OCI-LY1 (cell line): ENCODE results near the gene SLC25A42.

ENCODE experiments used
- H2AFZ ChIP-seq: fragments of 200-600 bp; sonication (generic), shearing (Covaris generic); 2 replicates; pipeline ENCODE4 v1.6.0; 2014; ENCODE audit warnings: antibody characterized with exemption, mild to moderate bottlenecking, low read length
- H3F3A ChIP-seq: fragments of 200-600 bp; sonication (generic), shearing (Covaris generic); 2 replicates; pipeline ENCODE4 v1.6.0; 2014; ENCODE audit warnings: mild to moderate bottlenecking, antibody characterized with exemption, low read length, moderate library complexity; ENCODE audit not compliant: insufficient read depth
- H3K27ac ChIP-seq: fragments of 200-600 bp; sonication (generic); 2 replicates; pipeline ENCODE4 v1.5.1; 2014; ENCODE audit warnings: low read length, mixed run types, mild to moderate bottlenecking, low read depth; ENCODE audit not compliant: poor library complexity, severe bottlenecking
- H3K27me3 ChIP-seq: fragments of 200-600 bp; sonication (generic); 2 replicates; pipeline ENCODE4 v1.6.0; 2014; ENCODE audit warnings: antibody characterized with exemption, mild to moderate bottlenecking, low read length, moderate library complexity; ENCODE audit not compliant: insufficient read depth
- H3K36me3 ChIP-seq: fragments of 200-600 bp; sonication (generic); 2 replicates; pipeline ENCODE4 v1.6.1; 2014; ENCODE audit warnings: mild to moderate bottlenecking, antibody characterized with exemption, low read length, moderate library complexity, mixed read lengths; ENCODE audit not compliant: insufficient read depth
- H3K4me1 ChIP-seq: fragments of 200-600 bp; sonication (generic); 2 replicates; pipeline ENCODE4 v1.5.1; 2014; ENCODE audit warnings: mild to moderate bottlenecking, low read length, moderate library complexity; ENCODE audit not compliant: insufficient read depth, severe bottlenecking
- H3K4me2 ChIP-seq: fragments of 200-600 bp; sonication (generic), shearing (Covaris generic); 2 replicates; pipeline ENCODE4 v1.6.1; 2014; ENCODE audit warnings: low read length
- H3K4me3 ChIP-seq: fragments of 200-600 bp; sonication (generic); 2 replicates; pipeline ENCODE4 v1.5.1; 2014; ENCODE audit warnings: low read length, low read depth, mild to moderate bottlenecking, mixed read lengths; ENCODE audit not compliant: poor library complexity, severe bottlenecking
- H3K79me2 ChIP-seq: fragments of 200-600 bp; shearing (Covaris generic); 2 replicates; pipeline ENCODE4 v1.6.1; 2016; ENCODE audit warnings: mixed run types, low read length, mixed read lengths; ENCODE audit not compliant: insufficient read depth
- H3K9ac ChIP-seq: fragments of 200-600 bp; sonication (generic), shearing (Covaris generic); 2 replicates; pipeline ENCODE4 v1.6.1; 2014; ENCODE audit warnings: mild to moderate bottlenecking, low read length, mixed read lengths
- H3K9me2 ChIP-seq: fragments of 200-600 bp; sonication (generic), shearing (Covaris generic); 2 replicates; pipeline ENCODE4 v1.6.1; 2014; ENCODE audit warnings: low read depth, mild to moderate bottlenecking, low read length, mixed read lengths
- H3K9me3 ChIP-seq: fragments of 200-600 bp; shearing (Covaris generic); 2 replicates; pipeline ENCODE4 v1.6.1; 2014; ENCODE audit warnings: low read length, mixed read lengths
- H4K20me1 ChIP-seq: fragments of 200-600 bp; sonication (generic), shearing (Covaris generic); 2 replicates; pipeline ENCODE4 v1.6.0; 2016; ENCODE audit warnings: mild to moderate bottlenecking, low read length; ENCODE audit not compliant: insufficient read depth
- EZH2 ChIP-seq: fragments of 200-600 bp; sonication (generic), shearing (Covaris generic); IDR thresholded peaks from 2 replicates; pipeline ENCODE4 v1.8.0; 2017; ENCODE audit warnings: borderline replicate concordance, mixed run types, mild to moderate bottlenecking, antibody characterized with exemption, low read length, moderate library complexity, mixed read lengths
- TF ChIP-seq, protein P1 (sequence below): fragments of 200-600 bp; sonication (generic), shearing (Covaris generic); IDR thresholded peaks from 2 replicates; pipeline ENCODE4 v1.5.1; 2017; ENCODE audit warnings: mild to moderate bottlenecking, antibody characterized with exemption, low read length, moderate library complexity, mixed read lengths

SLC25A42 gene

DNA sequence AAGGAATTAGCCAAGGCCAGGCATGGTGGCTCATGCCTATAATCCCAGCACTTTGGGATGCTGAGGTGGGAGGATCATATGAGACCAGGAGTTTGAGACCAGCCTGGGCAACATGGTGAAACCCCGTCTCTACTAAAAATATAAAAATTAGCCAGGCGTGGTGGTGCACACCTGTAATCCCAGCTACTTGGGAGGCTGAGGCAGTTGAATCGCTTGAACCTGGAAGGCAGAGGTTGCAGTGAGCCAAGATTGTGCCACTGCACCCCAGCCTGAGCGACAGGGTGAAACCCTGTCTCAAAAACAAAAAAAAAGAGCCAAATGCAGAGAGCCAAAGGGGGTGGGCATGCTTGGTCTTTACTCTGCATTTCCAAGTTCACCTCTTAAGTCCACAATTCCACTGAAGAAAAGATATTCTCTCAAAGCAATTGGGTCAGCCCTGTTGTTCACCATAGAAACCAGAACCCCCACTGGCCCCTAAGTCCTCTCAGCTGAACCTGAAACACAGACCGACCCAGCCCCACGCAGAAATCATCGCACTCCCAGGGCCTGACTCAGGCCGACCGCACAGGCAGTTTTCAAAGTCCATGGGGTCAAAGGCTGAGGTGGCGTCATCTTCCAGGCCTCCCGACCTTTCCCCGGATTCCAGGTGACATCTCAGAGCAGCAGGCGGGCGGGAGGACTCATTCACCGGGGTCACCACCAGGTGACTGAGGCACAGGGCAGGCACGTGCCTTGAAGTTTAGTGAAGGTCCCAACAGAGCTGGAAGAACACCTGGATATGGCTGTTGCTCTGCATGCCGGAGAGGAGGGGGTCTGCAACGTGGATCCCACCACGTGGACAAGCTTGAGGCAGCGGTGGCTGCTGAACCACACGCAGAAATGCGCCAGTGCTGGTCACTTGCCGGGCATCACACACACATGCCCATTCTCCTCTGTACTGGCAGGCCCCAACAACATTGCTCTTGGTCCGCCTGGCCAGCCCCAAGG lies 33.1 kb downstream of the SLC25A42 start:
- no peak for TF ChIP-seq EZH2
- TF ChIP-seq, protein P1, sequence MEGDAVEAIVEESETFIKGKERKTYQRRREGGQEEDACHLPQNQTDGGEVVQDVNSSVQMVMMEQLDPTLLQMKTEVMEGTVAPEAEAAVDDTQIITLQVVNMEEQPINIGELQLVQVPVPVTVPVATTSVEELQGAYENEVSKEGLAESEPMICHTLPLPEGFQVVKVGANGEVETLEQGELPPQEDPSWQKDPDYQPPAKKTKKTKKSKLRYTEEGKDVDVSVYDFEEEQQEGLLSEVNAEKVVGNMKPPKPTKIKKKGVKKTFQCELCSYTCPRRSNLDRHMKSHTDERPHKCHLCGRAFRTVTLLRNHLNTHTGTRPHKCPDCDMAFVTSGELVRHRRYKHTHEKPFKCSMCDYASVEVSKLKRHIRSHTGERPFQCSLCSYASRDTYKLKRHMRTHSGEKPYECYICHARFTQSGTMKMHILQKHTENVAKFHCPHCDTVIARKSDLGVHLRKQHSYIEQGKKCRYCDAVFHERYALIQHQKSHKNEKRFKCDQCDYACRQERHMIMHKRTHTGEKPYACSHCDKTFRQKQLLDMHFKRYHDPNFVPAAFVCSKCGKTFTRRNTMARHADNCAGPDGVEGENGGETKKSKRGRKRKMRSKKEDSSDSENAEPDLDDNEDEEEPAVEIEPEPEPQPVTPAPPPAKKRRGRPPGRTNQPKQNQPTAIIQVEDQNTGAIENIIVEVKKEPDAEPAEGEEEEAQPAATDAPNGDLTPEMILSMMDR: no peak
- Histone ChIP-seq H2AFZ (no peak overlapping the region), H3F3A (no peaks in the 10 kb centered on the region), H3K79me2 (no peaks in the 10 kb centered on the region), H3K4me1 (no peaks in the 10 kb centered on the region), H3K27ac (no peak overlapping the region), H3K27me3 (no peaks in the 10 kb centered on the region), H3K9me3 (no peaks in the 10 kb centered on the region), H3K4me2 (no peak overlapping the region), H4K20me1 (no peaks in the 10 kb centered on the region), H3K9ac (no peak overlapping the region), H3K9me2 (no peaks in the 10 kb centered on the region), H3K36me3 (no peaks in the 10 kb centered on the region), H3K4me3 (no peak overlapping the region)

DNA sequence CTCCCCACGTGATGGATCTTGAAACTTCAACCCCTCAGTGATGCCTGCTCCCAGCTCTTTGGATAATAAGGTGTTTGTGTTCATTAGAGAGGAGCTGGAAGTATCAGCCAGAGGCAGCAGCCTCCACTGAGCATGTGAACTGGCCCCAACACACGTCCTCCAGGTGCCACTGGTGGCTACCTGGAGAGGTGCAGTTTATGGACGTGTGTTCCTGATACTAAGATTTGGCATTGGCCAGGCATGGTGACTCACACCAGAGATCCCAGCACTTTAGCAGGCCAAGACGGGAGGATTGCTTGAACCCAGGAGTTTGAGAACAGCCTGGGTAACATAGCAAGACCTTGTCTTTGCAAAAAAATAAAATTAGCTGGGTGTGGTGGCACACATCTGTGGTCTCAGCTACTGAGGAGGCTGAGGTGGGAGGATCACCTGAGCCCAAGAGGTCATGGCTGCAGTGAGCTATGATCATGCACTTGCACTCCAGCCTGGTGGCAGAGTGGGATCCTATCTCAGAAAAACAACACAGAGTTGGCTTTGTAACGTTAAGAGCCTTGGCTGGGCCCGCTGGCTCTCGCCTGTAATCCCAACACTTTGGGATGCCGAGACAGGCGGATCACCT lies 34.4 kb downstream of the SLC25A42 start:
- no peaks in the 10 kb centered on the region for H3K79me2 ChIP-seq
- H3K4me3 ChIP-seq: no peak overlapping the region
- no peak overlapping the region for H3K9ac ChIP-seq
- H2AFZ ChIP-seq: no peak overlapping the region
- no peaks in the 10 kb centered on the region for H3F3A ChIP-seq
- TF ChIP-seq, protein P1: no peak
- TF ChIP-seq EZH2: no peak
- no peak overlapping the region for H3K27ac ChIP-seq
- no peaks in the 10 kb centered on the region for H4K20me1 ChIP-seq
- no peaks in the 10 kb centered on the region for H3K9me2 ChIP-seq
- no peak overlapping the region for H3K4me2 ChIP-seq
- H3K27me3 ChIP-seq: no peaks in the 10 kb centered on the region
- no peaks in the 10 kb centered on the region for H3K4me1 ChIP-seq
- H3K9me3 ChIP-seq: no peaks in the 10 kb centered on the region
- H3K36me3 ChIP-seq: no peaks in the 10 kb centered on the region

DNA sequence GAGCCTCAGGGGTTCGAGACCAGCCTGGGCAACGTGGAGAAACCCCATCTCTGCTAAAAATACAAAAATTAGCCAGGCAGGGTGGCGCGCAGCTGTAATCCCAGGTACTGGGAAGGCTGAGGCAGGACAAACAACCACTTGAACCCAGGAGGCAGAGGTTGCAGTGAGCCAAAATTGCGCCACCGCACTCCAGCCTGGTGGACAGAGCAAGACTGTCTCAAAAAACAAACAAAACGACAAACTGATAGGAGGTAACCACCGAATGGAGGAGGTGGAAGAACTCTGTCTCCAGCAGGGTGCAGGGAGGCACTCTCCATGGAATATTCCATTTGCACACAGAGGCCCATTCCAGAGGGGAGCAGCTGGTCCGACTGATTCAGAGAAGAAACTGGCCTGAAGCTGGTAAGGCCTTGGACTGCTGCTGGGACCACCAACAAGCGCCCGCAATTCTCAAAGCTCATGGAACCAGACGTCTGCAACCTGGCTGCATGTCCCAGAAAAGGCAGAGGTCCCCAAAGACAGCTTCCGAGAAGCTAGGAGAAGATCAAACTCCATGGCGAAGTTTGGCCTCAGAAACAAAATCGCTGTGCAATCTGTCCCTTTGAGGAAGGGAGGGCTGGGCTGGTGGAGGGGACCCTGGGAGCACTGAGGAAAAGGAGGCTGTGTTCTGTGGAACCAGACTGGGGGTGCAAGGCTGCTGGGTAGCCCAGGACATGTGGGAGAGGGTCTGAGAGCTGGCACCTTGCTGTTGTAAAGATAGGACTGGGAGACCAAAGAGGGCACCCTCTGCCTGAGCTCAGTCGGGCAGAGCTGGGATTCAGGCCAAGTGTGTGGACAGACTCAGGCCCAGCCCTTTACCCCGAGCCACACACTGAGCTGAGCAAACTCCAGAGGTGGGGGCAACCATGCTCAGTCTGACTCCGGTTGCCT lies 35.2 kb downstream of the SLC25A42 start:
- H3K36me3 ChIP-seq: no peaks in the 10 kb centered on the region
- no peak overlapping the region for H3K9ac ChIP-seq
- H3K9me3 ChIP-seq: no peaks in the 10 kb centered on the region
- no peaks in the 10 kb centered on the region for H3K27me3 ChIP-seq
- TF ChIP-seq, protein P1: no peak
- TF ChIP-seq EZH2: no peak
- H3K27ac ChIP-seq: no peak overlapping the region
- no peaks in the 10 kb centered on the region for H3K79me2 ChIP-seq
- no peaks in the 10 kb centered on the region for H3K9me2 ChIP-seq
- no peak overlapping the region for H3K4me3 ChIP-seq
- no peak overlapping the region for H3K4me2 ChIP-seq
- no peak overlapping the region for H2AFZ ChIP-seq
- no peaks in the 10 kb centered on the region for H4K20me1 ChIP-seq
- no peaks in the 10 kb centered on the region for H3F3A ChIP-seq
- no peaks in the 10 kb centered on the region for H3K4me1 ChIP-seq
